GM19193 (cell line): ENCODE measurements around the gene ACBD4.
A peak's percentile ranks its signal among the peaks of the same experiment; 100 is the strongest.

Experiments
- POLR2A ChIP-seq: IDR thresholded peaks from 4 replicates; pipeline ENCODE4 v1.6.1; 2011; ENCODE audit not compliant: insufficient read depth, insufficient read length; ENCODE audit errors: extremely low read depth

ACBD4 gene

DNA sequence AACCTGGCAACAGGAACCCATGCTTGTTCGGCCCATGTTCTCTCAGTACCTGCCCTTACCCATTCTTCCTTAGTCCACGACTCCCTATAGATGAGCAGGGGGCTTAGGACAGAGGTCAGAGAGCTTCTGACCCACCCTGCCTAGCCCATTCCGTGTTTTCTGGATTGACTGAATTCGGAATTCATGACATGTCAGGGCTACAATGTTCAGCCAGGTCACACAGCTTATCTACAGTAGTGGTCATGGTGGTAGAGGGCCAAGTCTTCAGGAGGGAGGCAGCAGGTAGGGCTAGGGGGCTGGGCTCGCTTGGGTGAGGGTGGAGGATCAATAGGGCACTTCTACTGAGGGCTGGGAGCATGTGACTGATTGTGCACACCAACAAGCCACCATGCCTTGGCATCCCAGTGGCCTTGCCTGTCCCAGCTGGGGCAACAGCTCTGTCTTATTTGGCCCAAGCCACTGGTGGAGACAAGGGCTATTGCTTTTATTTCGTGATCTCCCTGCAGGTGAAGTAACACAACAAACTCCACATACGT lies 29.3 kb downstream of the ACBD4 start:
- TF ChIP-seq POLR2A, result no peak

GRCh38 chr17:45168991-45169752 lies 33.7 kb downstream of the ACBD4 start:
- no peak for TF ChIP-seq POLR2A

DNA sequence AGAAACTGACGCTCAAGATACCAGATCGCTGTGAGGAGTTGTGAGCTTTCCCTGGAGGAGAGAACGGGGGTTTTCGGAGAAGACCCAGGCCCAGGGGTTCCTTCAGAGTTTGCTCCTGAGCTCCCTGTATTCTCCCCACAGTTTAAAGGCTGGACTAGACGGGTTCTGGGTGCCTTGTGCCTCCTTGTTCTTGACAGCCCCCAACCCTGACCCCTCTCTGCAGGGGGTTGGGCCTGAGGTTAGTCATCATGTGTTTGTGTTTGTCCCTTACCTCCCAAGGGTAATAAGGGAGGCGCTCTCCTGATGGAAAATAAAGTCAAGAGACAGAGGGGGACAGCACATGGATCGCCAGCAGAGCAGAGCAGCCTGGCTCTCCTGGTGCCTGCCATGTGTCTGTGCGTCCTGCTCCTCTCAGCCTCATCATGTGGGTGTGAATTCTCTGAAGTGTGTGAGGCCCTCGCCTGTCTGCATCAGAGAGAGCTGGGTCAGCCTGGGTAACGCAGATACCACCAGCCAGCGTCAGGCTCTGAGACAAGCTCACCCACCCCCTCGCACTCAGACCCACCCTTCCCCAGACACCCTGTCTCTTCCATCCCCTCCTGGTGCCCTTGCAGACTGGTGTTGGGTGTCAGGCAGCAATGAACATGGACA lies 34.9 kb downstream of the ACBD4 start:
- TF ChIP-seq POLR2A, result no peak

GRCh38 chr17:45170931-45171337 lies 35.4 kb downstream of the ACBD4 start:
- TF ChIP-seq POLR2A, result no peak

- TF ChIP-seq POLR2A, result no peak
Observed at GRCh38 chr17:45171338-45172231, 36.1 kb downstream of the ACBD4 start.

- TF ChIP-seq POLR2A, result no peak
Observed at GRCh38 chr17:45172232-45172540, 36.7 kb downstream of the ACBD4 start.

- TF ChIP-seq POLR2A, result peak; percentile 50
Observed at GRCh38 chr17:45172541-45173286, 37.2 kb downstream of the ACBD4 start.

GRCh38 chr17:45175759-45176115 lies 40.2 kb downstream of the ACBD4 start:
- TF ChIP-seq POLR2A, result no peak

- TF ChIP-seq POLR2A, result no peak
Observed at GRCh38 chr17:45177563-45177962, 42.1 kb downstream of the ACBD4 start.

- no peak for TF ChIP-seq POLR2A
Observed at GRCh38 chr17:45184144-45184543, 48.7 kb downstream of the ACBD4 start.

DNA sequence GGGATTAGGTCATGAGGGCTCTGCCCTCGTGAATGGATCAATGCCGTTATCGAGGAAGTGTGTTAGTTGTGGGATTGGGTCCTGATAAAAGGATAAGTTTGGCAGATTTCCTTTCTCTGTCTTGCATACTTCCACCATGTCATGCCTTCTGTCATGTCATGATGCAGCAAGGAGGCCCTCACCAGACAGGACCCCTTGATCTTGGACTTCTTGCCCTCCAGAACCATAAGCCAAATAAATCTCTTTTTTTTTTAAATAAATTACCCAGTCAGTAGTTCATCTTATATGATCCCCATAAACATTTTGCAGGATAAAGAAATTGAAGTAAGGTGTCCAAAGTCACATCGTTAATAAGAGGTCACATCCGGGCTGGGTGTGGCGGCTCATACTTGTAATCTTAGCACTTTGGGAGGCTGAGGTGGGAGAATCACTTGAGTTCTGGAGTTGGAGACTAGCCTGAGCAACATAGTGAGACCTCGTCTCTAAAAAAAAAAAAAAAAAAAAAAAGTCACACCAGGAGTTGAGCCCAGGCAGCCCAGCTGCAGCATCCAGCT lies 51.4 kb downstream of the ACBD4 start:
- TF ChIP-seq POLR2A, result no peak

GRCh38 chr17:45189009-45189408 lies 53.5 kb downstream of the ACBD4 start:
- TF ChIP-seq POLR2A, result no peak

GRCh38 chr17:45190503-45191255 lies 55.2 kb downstream of the ACBD4 start:
- TF ChIP-seq POLR2A, result no peak
